Right ventricle myocardium inferior (tissue), 1 donor: ENCODE results near the gene RBMS2. TPM values are rescaled to one million over a fixed set of nuclear protein-coding genes. Genes with fewer than 3 reads are reported as not detected.
"Not testable (repeated sequence)": the region's sequence is repeated elsewhere in the genome, so short reads cannot be mapped to it uniquely, and the experiment has no call there.

ENCODE experiments used
- ATAC-seq: fragments of 200-7000 bp; cut with Tn5 transposase; one replicate; pipeline ENCODE4 v1.9.1; 2020; ENCODE audit warnings: mild to moderate bottlenecking, moderate library complexity
- DNase-seq: peaks from one replicate; pipeline ENCODE4 v3.0.0; 2021; ENCODE audit errors: missing footprints
- intact Hi-C: fragments of 100-400 bp; cut with DNase I; formaldehyde crosslinking; loops from one replicate; pipeline ENCODE4 v1.11.0; 2022
- total RNA-seq: library from RNA; stranded (reverse); fragmentation: NEBNext Ultra II Directional; extraction: Animal tissue kit (Norgen Biotek cat#: 25700); gene quantifications from one replicate; pipeline ENCODE4 v1.2.1, GENCODE V29; 2021
- donor health status: DM: no; HTN: yes; CAD: no; lungs with severe emphysema.

The RBMS2 gene
- total RNA-seq, 1 donor from 2014 or later: 30.2 TPM

DNA sequence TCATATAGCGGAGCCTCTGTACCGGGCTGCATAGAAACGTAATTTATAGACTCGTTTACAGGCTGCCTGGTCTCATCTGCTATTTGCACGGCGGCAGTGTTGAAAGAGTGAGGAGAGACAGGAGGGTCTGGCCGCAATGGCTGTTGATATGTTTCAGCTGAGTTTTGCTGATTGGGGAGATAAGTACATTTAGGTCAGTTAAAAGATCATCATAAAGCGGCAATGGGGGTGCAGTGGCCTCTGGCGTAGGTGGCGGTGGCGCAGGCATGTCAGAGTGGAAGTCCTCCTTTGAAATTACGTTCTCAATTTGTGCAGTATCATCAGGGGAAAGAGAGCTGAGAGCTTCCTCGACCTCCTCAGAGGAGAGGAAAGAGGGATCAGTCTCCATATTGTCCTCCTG is 21.7 kb upstream of the RBMS2 start:
- intact Hi-C loops, ATAC-seq, DNase-seq: not testable (repeated sequence)

DNA sequence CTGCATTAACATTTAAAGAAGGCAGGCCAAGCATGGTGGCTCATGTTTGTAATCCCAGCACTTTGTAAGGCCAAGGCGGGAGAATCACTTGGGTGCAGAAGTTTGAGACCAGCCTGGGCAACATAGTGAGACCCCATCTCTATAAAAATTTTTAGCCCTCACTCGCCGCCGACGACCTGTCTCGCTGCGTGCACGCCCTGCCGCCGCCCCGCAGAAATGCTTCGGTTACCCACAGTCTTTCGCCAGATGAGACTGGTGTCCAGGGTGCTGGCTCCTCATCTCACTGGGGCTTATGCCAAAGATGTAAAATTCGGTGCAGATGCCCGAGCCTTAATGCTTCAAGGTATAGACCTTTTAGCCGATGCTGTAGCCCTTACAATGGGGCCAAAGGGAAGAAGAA is 10.8 kb upstream of the RBMS2 start:
- intact Hi-C loops: loop anchor here (10.0 kb wide), 1 partner anchor 474 kb away; no protein-coding TSS in a partner anchor
- ATAC-seq: no peak
- no peak for DNase-seq

DNA sequence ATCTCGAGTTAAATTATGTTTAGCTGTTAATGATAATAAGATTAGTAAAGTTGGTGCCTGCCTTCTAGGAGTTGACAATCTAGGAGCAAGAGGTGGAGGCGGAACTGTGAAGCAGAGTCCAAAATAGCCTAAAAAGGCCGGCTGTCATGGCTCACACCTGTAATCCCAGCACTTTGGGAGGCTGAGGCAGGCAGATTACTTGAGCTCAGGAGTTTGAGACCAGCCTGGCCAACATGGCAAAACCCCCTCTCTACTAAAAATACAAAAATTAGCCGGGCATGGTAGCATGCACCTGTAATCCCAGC is 7.7 kb upstream of the RBMS2 start:
- intact Hi-C loops: loop anchor here (2.0 to 10.0 kb wide), 2 partner anchors 123 to 471 kb away; no protein-coding TSS in a partner anchor
- not testable (repeated sequence) for ATAC-seq, DNase-seq

DNA sequence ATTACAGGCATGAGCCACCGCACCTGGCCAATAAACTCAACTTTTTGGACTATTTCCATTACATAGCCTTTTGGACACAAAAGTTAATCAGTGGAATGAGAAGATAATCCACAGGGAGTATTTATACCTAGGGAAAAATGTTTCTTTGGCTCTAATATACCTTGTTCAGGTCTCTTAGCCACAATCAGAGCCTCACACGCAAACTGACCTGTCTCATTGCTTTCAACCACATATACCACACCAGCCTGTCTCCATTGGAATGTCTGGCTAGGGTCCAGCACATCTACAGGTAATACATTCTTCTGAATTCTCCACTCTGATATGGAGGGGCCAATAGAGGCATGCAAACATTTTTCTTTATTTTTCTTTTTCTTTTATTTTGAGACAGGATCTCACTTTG is 3.8 kb upstream of the RBMS2 start:
- intact Hi-C loops: loop anchor here (10.0 kb wide), 1 partner anchor 467 kb away; no protein-coding TSS in a partner anchor
- DNase-seq (no peak), ATAC-seq (no peak)

DNA sequence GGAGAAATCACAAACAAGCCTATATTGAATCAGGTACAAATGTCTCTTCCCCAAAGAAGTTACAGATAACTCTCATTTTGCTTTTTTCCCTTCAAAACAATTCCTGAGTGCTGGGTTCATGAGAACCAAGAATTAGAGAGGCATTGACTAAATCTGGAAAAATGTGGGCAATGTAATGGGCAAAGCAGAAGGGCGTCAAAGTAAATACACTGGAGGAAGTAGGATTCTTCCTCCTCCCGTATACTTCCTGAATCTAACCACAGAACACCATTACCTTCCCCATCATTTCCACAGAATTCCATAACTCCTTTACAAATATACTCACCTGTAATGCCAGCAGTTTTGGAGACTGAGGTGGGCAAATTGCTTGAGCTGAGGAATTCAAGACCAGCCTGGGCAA is 3.0 kb upstream of the RBMS2 start:
- no peak for DNase-seq
- intact Hi-C loops: loop anchor here (10.0 kb wide), 1 partner anchor 466 kb away; no protein-coding TSS in a partner anchor
- no peak for ATAC-seq

DNA sequence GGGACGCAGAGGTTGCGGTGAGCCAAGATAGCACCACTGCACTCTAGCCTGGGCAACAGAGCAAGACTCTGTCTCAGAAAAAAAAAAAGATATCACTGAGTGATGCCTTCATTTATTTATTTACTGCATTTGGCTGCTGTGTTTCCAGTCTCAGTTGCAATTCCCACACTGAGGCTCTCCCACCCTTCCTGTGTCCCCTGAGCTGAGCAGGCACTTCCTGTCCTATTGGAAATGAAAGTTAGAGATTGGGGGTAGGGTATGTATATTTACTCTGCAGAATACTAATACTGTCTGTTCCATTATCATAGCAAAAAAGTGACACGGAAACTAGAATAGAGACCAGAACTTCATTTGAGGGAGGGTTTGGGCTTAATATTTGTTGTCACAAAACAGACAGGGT is 1.6 kb upstream of the RBMS2 start:
- ATAC-seq (peak; percentile 29), DNase-seq (no peak)
- intact Hi-C loops: no loop called here

DNA sequence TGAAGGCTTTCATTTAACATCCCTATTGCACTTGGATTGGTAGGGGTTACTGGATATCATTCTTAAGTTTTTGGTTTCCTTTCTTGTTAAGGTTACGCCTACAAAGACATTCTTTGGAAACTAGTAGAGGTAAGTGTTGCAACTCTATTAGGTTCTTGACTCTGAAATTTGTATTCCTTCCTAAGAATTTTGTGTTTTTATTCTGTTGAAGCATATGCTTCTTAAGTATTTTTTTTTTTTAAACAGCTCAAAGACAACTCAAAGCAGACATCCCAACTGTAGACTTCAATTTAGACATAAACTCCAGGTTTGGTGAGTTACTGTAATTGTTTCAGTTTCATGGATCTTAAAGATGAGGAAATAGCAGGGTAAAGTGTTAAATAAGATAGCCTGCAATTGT is 1.1 kb upstream of the RBMS2 start:
- intact Hi-C loops: no loop called here
- no peak for ATAC-seq

DNA sequence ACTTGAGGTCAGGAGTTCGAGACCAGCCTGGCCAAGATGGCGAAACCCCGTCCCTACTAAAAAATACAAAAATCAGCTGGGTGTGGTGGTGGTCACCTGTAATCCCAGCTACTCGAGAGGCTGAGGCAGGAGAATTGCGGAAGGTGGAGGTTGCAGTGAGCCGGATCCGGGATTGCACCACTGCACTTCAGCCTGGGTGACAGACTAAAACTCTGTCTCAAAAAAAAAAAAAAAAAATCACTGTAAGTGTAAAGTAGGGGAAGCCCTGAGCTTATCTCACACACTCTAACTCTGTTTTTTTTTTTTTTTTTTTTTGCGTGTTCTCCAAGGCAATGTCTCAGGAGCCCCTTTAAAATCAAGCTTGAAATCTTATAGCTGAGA is 421 bp upstream of the RBMS2 start:
- intact Hi-C loops: no loop called here
- DNase-seq (peak; percentile 74), ATAC-seq (peak; percentile 25)

More for the DNA sequence above, 1.1 kb upstream of the RBMS2 start:
- no peak for DNase-seq

DNA sequence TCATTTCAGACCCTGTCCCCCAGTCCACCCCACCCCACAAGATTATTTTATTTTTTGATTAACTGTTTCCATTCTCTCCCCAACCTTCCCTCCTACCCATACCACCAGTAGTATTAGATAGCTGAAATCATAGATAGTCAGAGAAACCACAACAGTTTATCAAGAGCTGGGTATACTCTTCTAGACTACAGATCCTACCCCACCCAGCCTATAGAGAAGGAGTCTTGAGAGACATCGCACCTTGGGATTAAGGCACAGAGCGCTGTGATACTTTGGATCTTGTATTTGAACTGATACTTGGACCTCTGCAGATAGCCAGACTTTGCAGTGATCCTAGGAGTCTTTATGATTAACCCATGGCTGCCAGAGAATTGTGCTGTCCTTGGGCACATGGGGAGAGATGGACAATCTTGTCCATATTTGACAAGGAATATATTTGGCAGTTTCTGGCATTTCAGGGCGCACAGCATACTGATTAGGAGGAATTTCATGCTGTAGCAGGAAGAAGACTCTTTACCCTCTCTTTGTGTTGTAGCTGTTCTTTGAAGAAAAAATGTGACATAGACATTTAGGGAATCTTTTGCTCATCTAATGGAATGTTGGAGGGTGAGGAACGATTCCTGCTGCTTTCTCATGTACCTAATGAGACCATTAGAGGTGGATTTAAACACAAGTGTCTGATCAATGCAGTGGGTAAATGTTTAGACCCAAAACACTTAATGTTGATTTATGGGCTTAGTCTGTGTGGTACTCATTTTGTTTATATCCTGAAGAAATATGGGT is 982 bp downstream of the RBMS2 start:
- DNase-seq (no peak), ATAC-seq (no peak)
- intact Hi-C loops: no loop called here

DNA sequence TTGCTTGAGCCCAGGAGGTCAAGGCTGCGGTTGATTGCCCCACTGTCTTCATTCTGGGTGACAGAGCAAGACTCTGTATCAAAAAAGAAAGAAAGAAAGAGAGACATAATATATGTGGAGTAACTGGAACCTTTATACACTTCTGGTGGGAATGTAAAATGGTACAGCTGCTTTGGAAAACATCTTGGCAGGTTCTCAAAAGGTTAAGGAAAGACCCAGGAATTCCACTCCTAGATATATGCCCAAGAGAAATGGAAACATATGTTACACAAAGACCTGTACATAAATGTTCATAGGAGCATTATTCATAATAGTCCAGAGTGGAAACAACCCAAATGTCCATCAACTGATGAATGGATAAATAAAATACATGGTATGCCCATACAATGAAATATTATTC is 7.2 kb downstream of the RBMS2 start:
- ATAC-seq (no peak), DNase-seq (no peak)
- intact Hi-C loops: no loop called here

DNA sequence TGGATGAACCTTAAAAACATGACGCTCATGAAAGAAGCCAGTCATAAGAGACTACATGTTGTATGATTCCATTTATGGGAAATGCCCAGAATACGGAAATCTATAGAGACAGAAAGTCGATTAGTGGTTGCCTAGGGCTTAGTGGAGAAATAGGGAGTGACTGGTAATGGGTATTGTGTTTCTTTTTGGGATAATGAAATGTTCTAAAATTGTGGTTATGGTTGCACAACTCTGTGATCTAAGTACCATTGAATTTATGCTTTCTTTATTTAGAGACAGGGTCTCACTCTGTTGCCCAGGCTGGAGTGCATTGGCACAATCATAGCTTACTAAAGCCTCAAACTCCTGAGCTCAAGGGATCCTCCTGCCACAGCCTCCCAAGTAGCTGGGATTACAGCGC is 8.0 kb downstream of the RBMS2 start:
- intact Hi-C loops: no loop called here
- DNase-seq (no peak), ATAC-seq (no peak)

DNA sequence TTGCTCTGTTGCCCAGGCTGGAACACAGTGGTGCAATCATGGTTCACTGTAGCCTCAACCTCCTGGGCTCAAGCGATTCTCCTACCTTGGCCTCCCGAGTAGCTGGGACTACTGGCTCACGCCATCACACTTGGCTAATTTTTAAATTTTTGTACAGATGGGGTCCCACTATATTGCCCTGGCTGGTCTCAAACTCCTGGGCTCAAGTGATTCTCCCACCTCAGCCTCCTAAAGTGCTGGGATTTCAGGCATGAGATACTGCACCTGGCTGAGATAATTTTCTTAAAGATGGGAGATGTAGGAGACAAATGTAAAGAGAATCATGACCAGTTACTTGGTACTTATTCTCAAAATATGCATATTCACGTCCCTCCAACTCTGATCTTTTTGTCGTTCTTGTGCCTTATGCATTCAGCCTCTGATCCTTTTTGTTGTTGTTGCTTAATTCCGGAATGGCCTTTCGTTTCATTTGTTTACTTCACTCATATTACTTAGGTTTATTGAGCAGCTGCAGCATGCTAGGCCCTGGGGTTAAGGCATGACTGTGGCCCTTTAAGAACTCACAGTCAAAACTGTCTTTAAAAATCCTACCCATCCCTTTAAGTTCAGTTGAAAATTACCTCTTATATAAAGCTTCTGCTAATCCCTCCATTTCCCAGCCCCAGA is 8.9 kb downstream of the RBMS2 start:
- intact Hi-C loops: no loop called here
- DNase-seq: no peak

DNA sequence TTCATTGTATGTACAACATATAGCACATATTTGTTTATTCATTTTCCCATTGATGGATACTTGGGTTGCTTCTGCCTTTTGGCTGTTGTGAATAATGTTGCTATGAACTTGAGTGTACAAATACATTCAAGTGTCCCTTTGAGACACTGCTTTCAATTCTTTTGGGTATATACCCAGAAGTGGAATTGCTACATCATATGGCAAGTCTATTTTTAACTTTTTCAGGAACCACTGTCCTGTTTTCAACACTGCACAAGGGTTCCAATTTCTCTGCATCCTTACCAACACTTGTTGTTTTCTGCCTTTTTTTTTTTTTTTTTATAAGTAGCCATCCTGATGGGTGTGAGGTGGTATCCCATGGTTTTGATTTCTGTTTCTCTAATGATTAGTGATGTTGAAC is 15.9 kb downstream of the RBMS2 start:
- DNase-seq: no peak
- intact Hi-C loops: no loop called here

More for the DNA sequence above, 8.9 kb downstream of the RBMS2 start:
- ATAC-seq: no peak

DNA sequence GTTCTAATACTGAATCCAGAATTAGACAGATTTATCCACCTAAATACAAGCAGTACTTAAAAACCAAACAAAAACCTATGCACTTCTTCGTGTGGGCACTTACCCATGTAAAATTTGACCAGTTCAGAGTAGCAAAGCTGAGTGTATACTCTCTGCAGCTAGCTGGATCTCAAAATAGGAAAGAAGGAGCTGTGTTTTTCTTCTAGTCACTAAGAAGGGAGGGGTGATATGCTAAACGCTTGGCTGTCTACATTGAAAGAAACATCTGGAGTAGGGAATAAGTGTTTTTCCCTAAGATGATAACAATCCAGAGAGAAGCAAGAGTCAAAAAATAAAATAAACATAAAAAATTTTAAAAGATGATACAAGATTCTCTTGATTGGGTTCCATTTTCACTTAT is 20.0 kb downstream of the RBMS2 start:
- no peak for ATAC-seq
- intact Hi-C loops: no loop called here
- no peak for DNase-seq

More for the DNA sequence above, 15.9 kb downstream of the RBMS2 start:
- no peak for ATAC-seq

DNA sequence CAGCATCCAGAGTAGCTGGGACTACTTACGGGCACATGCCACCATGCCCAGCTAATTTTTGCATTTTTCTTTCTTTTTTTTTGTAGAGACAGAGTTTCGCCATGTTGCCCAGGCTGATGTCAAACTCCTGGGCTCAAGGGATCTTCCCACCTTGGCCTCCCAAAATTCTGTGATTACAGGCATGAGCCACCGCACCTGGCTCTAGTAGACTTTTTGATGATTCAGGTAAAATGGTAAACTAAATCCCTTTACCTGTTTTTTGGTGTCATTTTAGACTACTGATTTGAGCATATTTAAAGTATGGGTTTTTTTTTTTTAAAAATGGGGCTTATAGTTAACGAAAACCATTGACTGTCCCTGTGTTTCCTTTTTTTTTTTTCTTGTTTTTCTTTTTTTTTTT is 20.5 kb downstream of the RBMS2 start:
- ATAC-seq: no peak
- no peak for DNase-seq
- intact Hi-C loops: no loop called here

DNA sequence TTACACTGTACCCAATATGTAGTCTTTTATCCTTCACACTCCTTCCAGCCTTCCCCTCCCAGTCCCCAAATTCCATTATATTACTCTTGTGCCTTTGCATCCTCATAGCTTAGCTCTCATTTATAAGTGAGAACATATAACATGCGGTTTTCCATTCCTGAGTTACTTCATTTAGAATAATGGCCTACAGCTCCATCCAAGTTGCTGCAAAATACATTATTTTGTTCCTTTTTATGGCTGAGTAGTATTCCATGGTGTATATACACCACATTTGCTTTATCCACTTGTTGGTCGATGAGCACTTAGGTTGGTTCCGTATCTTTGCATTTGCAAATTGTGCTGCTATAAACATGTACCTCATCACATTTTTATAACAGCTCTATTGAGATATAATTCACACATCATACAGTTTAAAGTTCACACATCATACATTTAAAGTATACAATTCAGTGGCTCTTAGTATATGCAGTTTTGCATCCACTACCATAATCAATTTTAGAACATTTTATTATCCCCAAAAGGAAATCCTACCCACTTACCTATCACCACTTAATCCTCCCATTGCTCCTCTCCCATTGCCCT is 23.5 kb downstream of the RBMS2 start:
- no peak for ATAC-seq
- no peak for DNase-seq
- intact Hi-C loops: no loop called here

DNA sequence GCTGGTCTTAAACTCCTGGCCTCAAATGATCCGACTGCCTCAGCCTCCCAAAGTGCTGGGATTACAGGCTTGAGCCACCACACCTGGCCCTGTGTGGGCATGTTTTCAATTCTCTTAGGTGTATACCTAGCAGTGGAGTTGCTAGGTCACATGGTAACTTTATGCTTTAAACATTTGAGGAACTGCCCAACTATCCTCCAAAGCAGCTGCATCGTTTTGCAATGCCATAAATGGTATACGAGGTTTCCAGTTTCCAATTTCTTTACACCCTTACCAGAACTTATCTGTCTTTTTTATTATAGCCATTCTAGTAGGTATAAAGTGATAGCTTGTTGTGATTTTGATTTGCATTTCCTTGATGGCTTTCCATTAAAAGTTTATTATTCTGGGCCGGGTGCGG is 25.1 kb downstream of the RBMS2 start:
- intact Hi-C loops: no loop called here
- ATAC-seq: no peak
- DNase-seq: no peak

DNA sequence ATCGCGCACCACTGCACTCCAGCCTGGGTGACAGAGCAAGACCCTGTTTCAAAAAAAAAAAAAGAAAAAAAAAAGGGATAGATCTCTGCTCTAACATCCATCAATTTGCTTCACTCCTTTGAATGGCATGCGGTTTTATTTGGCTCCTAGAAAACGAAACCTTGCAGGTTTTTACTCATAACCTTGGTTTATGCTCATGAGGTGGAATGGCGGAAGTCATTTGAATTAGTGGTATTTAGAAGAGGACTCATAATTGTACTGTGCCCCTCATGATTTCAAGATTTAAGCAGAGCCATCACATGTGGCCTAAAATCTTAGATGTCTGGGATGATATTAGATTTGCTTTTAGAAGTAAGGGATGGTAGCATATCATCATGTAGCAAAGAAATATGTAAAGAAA is 29.4 kb downstream of the RBMS2 start:
- ATAC-seq: no peak
- intact Hi-C loops: no loop called here
- DNase-seq: no peak

DNA sequence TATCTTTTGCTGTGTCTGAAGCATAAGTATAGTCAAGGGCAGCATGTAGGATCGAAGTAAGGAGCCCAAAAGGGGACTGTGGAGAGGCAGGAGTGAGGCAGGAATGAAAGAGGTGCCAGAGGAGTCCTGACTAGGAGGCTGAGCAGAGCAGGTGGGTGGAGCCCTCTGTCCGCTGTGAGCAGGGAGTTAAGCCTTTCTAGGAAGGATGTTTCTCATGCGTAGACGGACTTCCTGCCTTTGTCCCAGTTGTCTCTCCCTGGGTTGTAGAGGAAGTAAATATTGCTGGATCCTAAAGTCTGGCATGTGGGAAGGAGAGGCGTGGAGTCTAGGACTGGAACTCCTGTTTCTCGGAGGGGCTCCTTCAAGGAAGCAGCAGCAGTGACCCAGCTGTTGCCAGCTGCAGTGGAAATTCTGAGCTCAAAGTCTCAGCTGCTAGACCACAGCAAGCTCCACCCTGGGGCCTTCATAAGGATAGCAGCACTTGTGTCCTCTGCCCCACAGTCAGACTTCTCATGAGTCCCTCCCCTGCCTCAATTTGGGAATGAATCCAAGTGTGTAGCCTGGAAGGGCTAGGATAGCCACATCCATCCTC is 44.0 kb downstream of the RBMS2 start:
- ATAC-seq (peak; percentile 92), DNase-seq (peak; percentile 88)
- intact Hi-C loops: no loop called here

DNA sequence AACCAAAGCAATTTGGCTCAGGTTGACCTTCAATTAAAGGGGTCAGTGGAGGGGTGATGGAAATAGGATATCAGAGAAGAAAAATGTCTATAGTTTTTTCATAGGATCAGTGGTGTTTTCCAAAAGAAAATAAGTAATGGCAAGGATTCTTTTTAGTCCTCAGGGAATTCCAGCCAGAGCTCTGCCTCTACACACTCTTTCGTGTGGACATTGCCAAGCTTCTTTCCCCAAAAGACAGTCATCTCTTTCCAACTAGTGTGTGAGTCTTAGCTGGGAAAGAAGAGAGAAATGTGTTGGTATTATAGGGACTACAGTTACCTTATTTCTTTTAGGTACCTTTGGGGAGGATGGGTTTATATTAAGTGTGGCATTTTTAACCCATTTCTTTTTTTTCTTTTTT is 46.5 kb downstream of the RBMS2 start:
- intact Hi-C loops: no loop called here
- ATAC-seq (no peak), DNase-seq (no peak)
